WTC11 (cell line): Measurements from ENCODE around the gene SYN1. TPM values are rescaled to one million over a fixed set of nuclear protein-coding genes. Genes with fewer than 3 reads are reported as not detected.

Source experiments
- ATAC-seq: fragments of 200-7000 bp; cut with Tn5 transposase; 2 replicates; pipeline ENCODE4 v1.10.0; 2021; ENCODE audit warnings: mild to moderate bottlenecking, moderate library complexity
- CTCF ChIA-PET: fragments of 300-600 bp; sonication (Branson Sonifier 250); formaldehyde crosslinking; loops from one replicate; lab custom pipeline; 2021; ENCODE audit warnings: antibody characterized with exemption; lab: Charles Lee
- POLR2A ChIA-PET: fragments of 350-600 bp; sonication (Branson Sonifier 250); formaldehyde crosslinking; loops from one replicate; lab custom pipeline; 2021; ENCODE audit warnings: antibody characterized with exemption; lab: Charles Lee
- DNase-seq: peaks from one replicate; pipeline ENCODE4 v3.0.0; 2021; ENCODE audit warnings: low spot score
- H3K27ac Mint-ChIP-seq: 2 replicates; pipeline ENCODE4 v1.8.0; 2021; ENCODE audit warnings: mixed read lengths
- H3K27me3 Mint-ChIP-seq: 2 replicates; pipeline ENCODE4 v1.8.0; 2021; ENCODE audit warnings: low read depth, mild to moderate bottlenecking, moderate library complexity, mixed read lengths
- H3K36me3 Mint-ChIP-seq: 2 replicates; pipeline ENCODE4 v1.8.0; 2021; ENCODE audit warnings: mixed read lengths
- H3K4me1 Mint-ChIP-seq: 2 replicates; pipeline ENCODE4 v1.8.0; 2022; ENCODE audit warnings: mixed read lengths
- H3K4me3 Mint-ChIP-seq: 2 replicates; pipeline ENCODE4 v1.8.0; 2021; ENCODE audit warnings: mild to moderate bottlenecking, moderate library complexity, mixed read lengths
- H3K9me3 Mint-ChIP-seq: 2 replicates; pipeline ENCODE4 v1.8.0; 2021; ENCODE audit warnings: mixed read lengths
- ATF6 ChIP-seq: sonication (generic); formaldehyde crosslinking; IDR thresholded peaks from 2 replicates; pipeline ENCODE4 v1.8.1; 2023; ENCODE audit warnings: mild to moderate bottlenecking, missing genetic modification reagents
- CREB1 ChIP-seq: sonication (generic); formaldehyde crosslinking; IDR thresholded peaks from 2 replicates; pipeline ENCODE4 v1.8.0; 2023; ENCODE audit warnings: mild to moderate bottlenecking, missing genetic modification reagents
- E2F4 ChIP-seq: sonication (generic); formaldehyde crosslinking; IDR thresholded peaks from 2 replicates; pipeline ENCODE4 v1.8.1; 2022; ENCODE audit warnings: low read depth, mild to moderate bottlenecking, moderate library complexity, missing genetic modification reagents, borderline replicate concordance
- ELF4 ChIP-seq: sonication (generic); formaldehyde crosslinking; IDR thresholded peaks from 2 replicates; pipeline ENCODE4 v1.8.1; 2022; ENCODE audit warnings: low read depth, mild to moderate bottlenecking, moderate library complexity, missing genetic modification reagents
- ESRRA ChIP-seq: sonication (generic); formaldehyde crosslinking; IDR thresholded peaks from 2 replicates; pipeline ENCODE4 v1.8.1; 2022; ENCODE audit warnings: mild to moderate bottlenecking, missing genetic modification reagents, borderline replicate concordance
- FOXJ3 ChIP-seq: sonication (generic); formaldehyde crosslinking; IDR thresholded peaks from 2 replicates; pipeline ENCODE4 v1.9.0; 2021; ENCODE audit warnings: missing genetic modification reagents, mild to moderate bottlenecking, borderline replicate concordance
- GRHL2 ChIP-seq: fragments of 250-450 bp; sonication (Bioruptor Pico); IDR thresholded peaks from 2 replicates; pipeline ENCODE4 v1.8.0; 2022; ENCODE audit warnings: mild to moderate bottlenecking, moderate library complexity; ENCODE audit not compliant: insufficient replicate concordance, severe bottlenecking
- HMGXB4 ChIP-seq: sonication (generic); formaldehyde crosslinking; IDR thresholded peaks from 2 replicates; pipeline ENCODE4 v1.8.1; 2023; ENCODE audit warnings: mild to moderate bottlenecking, moderate library complexity, missing genetic modification reagents
- JAZF1 ChIP-seq: fragments of 250-450 bp; sonication (Bioruptor Pico); IDR thresholded peaks from 2 replicates; pipeline ENCODE4 v1.9.0; 2021; ENCODE audit warnings: moderate library complexity, mild to moderate bottlenecking, inconsistent platforms
- MYBL2 ChIP-seq: sonication (generic); formaldehyde crosslinking; IDR thresholded peaks from 2 replicates; pipeline ENCODE4 v1.8.1; 2023; ENCODE audit warnings: mild to moderate bottlenecking, moderate library complexity, missing genetic modification reagents
- NFATC4 ChIP-seq: fragments of 250-450 bp; sonication (Bioruptor Pico); IDR thresholded peaks from 2 replicates; pipeline ENCODE4 v1.9.0; 2021; ENCODE audit warnings: mild to moderate bottlenecking
- PRDM15 ChIP-seq: sonication (generic); formaldehyde crosslinking; IDR thresholded peaks from 2 replicates; pipeline ENCODE4 v1.8.0; 2022; ENCODE audit warnings: missing genetic modification reagents
- RORB ChIP-seq: fragments of 250-450 bp; sonication (Bioruptor Pico); IDR thresholded peaks from 2 replicates; pipeline ENCODE4 v1.9.0; 2021; ENCODE audit warnings: mild to moderate bottlenecking
- SMAD3 ChIP-seq: sonication (generic); formaldehyde crosslinking; IDR thresholded peaks from 2 replicates; pipeline ENCODE4 v1.8.0; 2022; ENCODE audit warnings: missing genetic modification reagents, mild to moderate bottlenecking, borderline replicate concordance
- SOX15 ChIP-seq: fragments of 250-450 bp; sonication (Bioruptor Pico); IDR thresholded peaks from 2 replicates; pipeline ENCODE4 v1.9.0; 2021; ENCODE audit warnings: mild to moderate bottlenecking
- TP53 ChIP-seq: sonication (generic); formaldehyde crosslinking; IDR thresholded peaks from 2 replicates; pipeline ENCODE4 v1.8.1; 2023; ENCODE audit warnings: mild to moderate bottlenecking, missing genetic modification reagents
- ZNF219 ChIP-seq: sonication (generic); formaldehyde crosslinking; IDR thresholded peaks from 2 replicates; pipeline ENCODE4 v1.8.0; 2023; ENCODE audit warnings: missing genetic modification reagents, mild to moderate bottlenecking, borderline replicate concordance
- ZNF423 ChIP-seq: fragments of 250-450 bp; sonication (Bioruptor Pico); IDR thresholded peaks from 2 replicates; pipeline ENCODE4 v2.1.2; 2022; ENCODE audit warnings: mild to moderate bottlenecking, moderate library complexity
- total RNA-seq: library from RNA; stranded (reverse); gene quantifications from 3 replicates; pipeline ENCODE4 v1.2.3, GENCODE V29; 2021
- TF ChIP-seq, protein P1 (sequence below): sonication (generic); formaldehyde crosslinking; IDR thresholded peaks from 2 replicates; pipeline ENCODE4 v1.8.1; 2023; ENCODE audit warnings: mild to moderate bottlenecking, missing genetic modification reagents, borderline replicate concordance
- TF ChIP-seq, protein P2 (sequence below): sonication (generic); formaldehyde crosslinking; IDR thresholded peaks from 2 replicates; pipeline ENCODE4 v1.8.1; 2022; ENCODE audit warnings: mild to moderate bottlenecking, moderate library complexity, missing genetic modification reagents
- TF ChIP-seq, protein P3 (sequence below): sonication (generic); formaldehyde crosslinking; IDR thresholded peaks from 2 replicates; pipeline ENCODE4 v1.8.1; 2023; ENCODE audit warnings: mild to moderate bottlenecking, missing genetic modification reagents, moderate library complexity
- TF ChIP-seq, protein P4 (sequence below): fragments of 250-450 bp; sonication (Bioruptor Pico); IDR thresholded peaks from 2 replicates; pipeline ENCODE4 v1.9.0; 2021; ENCODE audit warnings: mild to moderate bottlenecking

SYN1 gene
- total RNA-seq, 1 experiment from 2014 or later, result 7.1 TPM

- TF ChIP-seq PRDM15 (CRISPR knock-in tag) (no peak), E2F4 (no peak), CREB1 (no peak), NFATC4 (no peak), TP53 (CRISPR knock-in tag) (no peak), FOXJ3 (no peak)
- ATAC-seq (no peak), DNase-seq (no peak)
- Mint-ChIP-seq H3K4me3 (no peak overlapping the region), H3K27me3 (no peaks in the 10 kb centered on the region), H3K9me3 (peaks cover 4% of the 10 kb centered on the region; the same call in 1 of the 2 replicates), H3K4me1 (peaks cover 9% of the 10 kb centered on the region), H3K27ac (no peak overlapping the region), H3K36me3 (peaks cover 4% of the 10 kb centered on the region; the same call in 1 of the 2 replicates)
- ChIA-PET POLR2A (no interaction called here), CTCF (no interaction called here)
Observed at GRCh38 chrX:47593522-47593921, 26.1 kb downstream of the SYN1 start.

GRCh38 chrX:47590984-47591383 lies 28.7 kb downstream of the SYN1 start:
- no peak for ATAC-seq
- no peak for DNase-seq
- H3K27me3 Mint-ChIP-seq, result no peaks in the 10 kb centered on the region
- no peaks in the 10 kb centered on the region for H3K9me3 Mint-ChIP-seq
- TF ChIP-seq, protein P1, sequence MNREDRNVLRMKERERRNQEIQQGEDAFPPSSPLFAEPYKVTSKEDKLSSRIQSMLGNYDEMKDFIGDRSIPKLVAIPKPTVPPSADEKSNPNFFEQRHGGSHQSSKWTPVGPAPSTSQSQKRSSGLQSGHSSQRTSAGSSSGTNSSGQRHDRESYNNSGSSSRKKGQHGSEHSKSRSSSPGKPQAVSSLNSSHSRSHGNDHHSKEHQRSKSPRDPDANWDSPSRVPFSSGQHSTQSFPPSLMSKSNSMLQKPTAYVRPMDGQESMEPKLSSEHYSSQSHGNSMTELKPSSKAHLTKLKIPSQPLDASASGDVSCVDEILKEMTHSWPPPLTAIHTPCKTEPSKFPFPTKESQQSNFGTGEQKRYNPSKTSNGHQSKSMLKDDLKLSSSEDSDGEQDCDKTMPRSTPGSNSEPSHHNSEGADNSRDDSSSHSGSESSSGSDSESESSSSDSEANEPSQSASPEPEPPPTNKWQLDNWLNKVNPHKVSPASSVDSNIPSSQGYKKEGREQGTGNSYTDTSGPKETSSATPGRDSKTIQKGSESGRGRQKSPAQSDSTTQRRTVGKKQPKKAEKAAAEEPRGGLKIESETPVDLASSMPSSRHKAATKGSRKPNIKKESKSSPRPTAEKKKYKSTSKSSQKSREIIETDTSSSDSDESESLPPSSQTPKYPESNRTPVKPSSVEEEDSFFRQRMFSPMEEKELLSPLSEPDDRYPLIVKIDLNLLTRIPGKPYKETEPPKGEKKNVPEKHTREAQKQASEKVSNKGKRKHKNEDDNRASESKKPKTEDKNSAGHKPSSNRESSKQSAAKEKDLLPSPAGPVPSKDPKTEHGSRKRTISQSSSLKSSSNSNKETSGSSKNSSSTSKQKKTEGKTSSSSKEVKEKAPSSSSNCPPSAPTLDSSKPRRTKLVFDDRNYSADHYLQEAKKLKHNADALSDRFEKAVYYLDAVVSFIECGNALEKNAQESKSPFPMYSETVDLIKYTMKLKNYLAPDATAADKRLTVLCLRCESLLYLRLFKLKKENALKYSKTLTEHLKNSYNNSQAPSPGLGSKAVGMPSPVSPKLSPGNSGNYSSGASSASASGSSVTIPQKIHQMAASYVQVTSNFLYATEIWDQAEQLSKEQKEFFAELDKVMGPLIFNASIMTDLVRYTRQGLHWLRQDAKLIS, result no peak
- TF ChIP-seq ESRRA (CRISPR knock-in tag) (no peak), ELF4 (CRISPR knock-in tag) (no peak), SOX15 (no peak), JAZF1 (CRISPR knock-in tag) (no peak), TP53 (CRISPR knock-in tag) (no peak), MYBL2 (CRISPR knock-in tag) (no peak), SMAD3 (no peak), ZNF219 (CRISPR knock-in tag) (no peak), HMGXB4 (no peak), GRHL2 (CRISPR knock-in tag) (no peak), ATF6 (CRISPR knock-in tag) (no peak), RORB (no peak), ZNF423 (CRISPR knock-in tag) (no peak)
- TF ChIP-seq, protein P2, sequence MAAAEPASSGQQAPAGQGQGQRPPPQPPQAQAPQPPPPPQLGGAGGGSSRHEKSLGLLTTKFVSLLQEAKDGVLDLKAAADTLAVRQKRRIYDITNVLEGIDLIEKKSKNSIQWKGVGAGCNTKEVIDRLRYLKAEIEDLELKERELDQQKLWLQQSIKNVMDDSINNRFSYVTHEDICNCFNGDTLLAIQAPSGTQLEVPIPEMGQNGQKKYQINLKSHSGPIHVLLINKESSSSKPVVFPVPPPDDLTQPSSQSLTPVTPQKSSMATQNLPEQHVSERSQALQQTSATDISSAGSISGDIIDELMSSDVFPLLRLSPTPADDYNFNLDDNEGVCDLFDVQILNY (CRISPR knock-in tag), result no peak
- TF ChIP-seq, protein P3, sequence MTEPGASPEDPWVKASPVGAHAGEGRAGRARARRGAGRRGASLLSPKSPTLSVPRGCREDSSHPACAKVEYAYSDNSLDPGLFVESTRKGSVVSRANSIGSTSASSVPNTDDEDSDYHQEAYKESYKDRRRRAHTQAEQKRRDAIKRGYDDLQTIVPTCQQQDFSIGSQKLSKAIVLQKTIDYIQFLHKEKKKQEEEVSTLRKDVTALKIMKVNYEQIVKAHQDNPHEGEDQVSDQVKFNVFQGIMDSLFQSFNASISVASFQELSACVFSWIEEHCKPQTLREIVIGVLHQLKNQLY, result no peak
- TF ChIP-seq, protein P4, sequence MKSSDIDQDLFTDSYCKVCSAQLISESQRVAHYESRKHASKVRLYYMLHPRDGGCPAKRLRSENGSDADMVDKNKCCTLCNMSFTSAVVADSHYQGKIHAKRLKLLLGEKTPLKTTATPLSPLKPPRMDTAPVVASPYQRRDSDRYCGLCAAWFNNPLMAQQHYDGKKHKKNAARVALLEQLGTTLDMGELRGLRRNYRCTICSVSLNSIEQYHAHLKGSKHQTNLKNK (CRISPR knock-in tag), result no peak
- ChIA-PET CTCF (no interaction called here), POLR2A (no interaction called here)
- H3K36me3 Mint-ChIP-seq, result no peaks in the 10 kb centered on the region
- no peak overlapping the region for H3K4me3 Mint-ChIP-seq
- H3K27ac Mint-ChIP-seq, result no peak overlapping the region
- H3K4me1 Mint-ChIP-seq, result peaks cover 11% of the 10 kb centered on the region
